ENCODE data around the gene CTSW. TPM values are rescaled to one million over a fixed set of nuclear protein-coding genes. Genes with fewer than 3 reads are reported as not detected.
A peak's percentile ranks its signal among the peaks of the same experiment; 100 is the strongest.
"Not testable (repeated sequence)": the region's sequence is repeated elsewhere in the genome, so short reads cannot be mapped to it uniquely, and the experiment has no call there.

The CTSW gene
- 10 to 100 TPM in 1 of 2 donors, 1 to 10 TPM in 1; 2.2 to 16.8 TPM for total RNA-seq

- DNase-seq (ENCODE audit: low spot score in 2 of 2): no peak
- peaks cover 4 to 7% of the 10 kb centered on the region in 2 donors for H3K36me3 Mint-ChIP-seq
- peak within 1 kb of the TSS; percentile 60 to 84 for H3K27ac Mint-ChIP-seq
- peak in 1 of 2 donors; percentile 19 for ATAC-seq
- H3K9me3 Mint-ChIP-seq: no peaks in the 10 kb centered on the region
These were observed at the start of gene CTSW for GRCh38 chr11:65879617-65880016. CTSW (plus strand) TSS chr11:65879837; CDS start chr11:65879855, 18 bp downstream.

GRCh38 chr11:65832231-65832630, 47.4 kb upstream of the CTSW start:
- H3K9me3 Mint-ChIP-seq: peaks cover 6 to 14% of the 10 kb centered on the region in 2 donors
- ATAC-seq; DNase-seq (ENCODE audit: low spot score in 2 of 2); H3K27ac Mint-ChIP-seq: not testable (repeated sequence)
- H3K36me3 Mint-ChIP-seq: peaks cover 5 to 15% of the 10 kb centered on the region in 2 donors

GRCh38 chr11:65833297-65834030, 46.2 kb upstream of the CTSW start, which contains the start of gene SNX32:
SNX32 (plus strand) TSS chr11:65833963; CDS start chr11:65834066, 103 bp downstream.
- peak; percentile 95 to 97 for DNase-seq (ENCODE audit: low spot score in 2 of 2)
- Mint-ChIP-seq H3K27ac (peak within 1 kb of the TSS in 1 of 2 donors; percentile 18), H3K36me3 (peaks cover 5 to 15% of the 10 kb centered on the region in 2 donors), H3K9me3 (peaks cover 6 to 14% of the 10 kb centered on the region in 2 donors)
- peak; percentile 100 for ATAC-seq

- peaks cover 6 to 14% of the 10 kb centered on the region in 2 donors for H3K9me3 Mint-ChIP-seq
- no peak overlapping the region for H3K27ac Mint-ChIP-seq
- H3K36me3 Mint-ChIP-seq: peaks cover 5 to 15% of the 10 kb centered on the region in 2 donors
- ATAC-seq (no peak), DNase-seq (ENCODE audit: low spot score in 2 of 2) (no peak)
These were observed 45.4 kb upstream of the CTSW start for GRCh38 chr11:65834202-65834601.

- Mint-ChIP-seq H3K27ac (no peak overlapping the region), H3K36me3 (no peaks in the 10 kb centered on the region), H3K9me3 (no peaks in the 10 kb centered on the region)
- DNase-seq (ENCODE audit: low spot score in 2 of 2) (no peak), ATAC-seq (no peak)
These were observed 37.5 kb upstream of the CTSW start for GRCh38 chr11:65842144-65842543.

GRCh38 chr11:65843811-65844210, 35.8 kb upstream of the CTSW start:
- ATAC-seq: no peak
- H3K36me3 Mint-ChIP-seq: no peaks in the 10 kb centered on the region
- H3K27ac Mint-ChIP-seq: no peak overlapping the region
- no peak for DNase-seq (ENCODE audit: low spot score in 2 of 2)
- no peaks in the 10 kb centered on the region for H3K9me3 Mint-ChIP-seq

GRCh38 chr11:65844231-65844872, 35.3 kb upstream of the CTSW start:
- H3K27ac Mint-ChIP-seq: no peak overlapping the region
- ATAC-seq: no peak
- no peak for DNase-seq (ENCODE audit: low spot score in 2 of 2)
- H3K9me3 Mint-ChIP-seq: no peaks in the 10 kb centered on the region
- H3K36me3 Mint-ChIP-seq: no peaks in the 10 kb centered on the region

- ATAC-seq (no peak), DNase-seq (ENCODE audit: low spot score in 2 of 2) (no peak)
- Mint-ChIP-seq H3K36me3 (peaks cover 0 to 13% of the 10 kb centered on the region in 2 donors), H3K27ac (no peak overlapping the region), H3K9me3 (no peaks in the 10 kb centered on the region)
These were observed 31.9 kb upstream of the CTSW start for GRCh38 chr11:65847746-65848145.

- not testable (repeated sequence) for ATAC-seq, H3K9me3 Mint-ChIP-seq, H3K27ac Mint-ChIP-seq
- DNase-seq (ENCODE audit: low spot score in 2 of 2): peak in 1 of 2 donors; percentile 51
- peaks cover 6 to 19% of the 10 kb centered on the region in 2 donors for H3K36me3 Mint-ChIP-seq
These were observed 30.9 kb upstream of the CTSW start for GRCh38 chr11:65848693-65849092.

- Mint-ChIP-seq H3K9me3 (no peaks in the 10 kb centered on the region), H3K27ac (peak overlapping the region in 1 of 2 donors; percentile 74), H3K36me3 (peaks cover 12 to 26% of the 10 kb centered on the region in 2 donors)
- peak in 1 of 2 donors; percentile 16 for ATAC-seq
- peak in 1 of 2 donors; percentile 50 for DNase-seq (ENCODE audit: low spot score in 2 of 2)
These were observed 30.3 kb upstream of the CTSW start for GRCh38 chr11:65849366-65849765.

GRCh38 chr11:65849771-65850216, 29.8 kb upstream of the CTSW start:
- no peaks in the 10 kb centered on the region for H3K9me3 Mint-ChIP-seq
- peak in 1 of 2 donors; percentile 49 for DNase-seq (ENCODE audit: low spot score in 2 of 2)
- peaks cover 17 to 30% of the 10 kb centered on the region in 2 donors for H3K36me3 Mint-ChIP-seq
- ATAC-seq: peak in 1 of 2 donors; percentile 3
- H3K27ac Mint-ChIP-seq: peak overlapping the region in 1 of 2 donors; percentile 74

GRCh38 chr11:65850217-65851082, 29.2 kb upstream of the CTSW start:
- ATAC-seq (peak in 1 of 2 donors; percentile 11), DNase-seq (ENCODE audit: low spot score in 2 of 2) (peak in 1 of 2 donors; percentile 54)
- Mint-ChIP-seq H3K27ac (peak overlapping the region in 1 of 2 donors; percentile 74), H3K9me3 (no peaks in the 10 kb centered on the region), H3K36me3 (peaks cover 19 to 34% of the 10 kb centered on the region in 2 donors)

GRCh38 chr11:65851083-65851579, 28.5 kb upstream of the CTSW start:
- peak; percentile 12 to 64 for ATAC-seq

GRCh38 chr11:65851811-65852507, 27.7 kb upstream of the CTSW start:
- Mint-ChIP-seq H3K27ac (peak overlapping the region in 1 of 2 donors; percentile 92), H3K9me3 (no peaks in the 10 kb centered on the region), H3K36me3 (peaks cover 32 to 49% of the 10 kb centered on the region in 2 donors)
- DNase-seq (ENCODE audit: low spot score in 2 of 2) (peak in 1 of 2 donors; percentile 53), ATAC-seq (peak; percentile 1 to 17)

More at GRCh38 chr11:65851083-65851579, 28.5 kb upstream of the CTSW start:
- Mint-ChIP-seq H3K36me3 (peaks cover 23 to 40% of the 10 kb centered on the region in 2 donors), H3K9me3 (no peaks in the 10 kb centered on the region), H3K27ac (peak overlapping the region in 1 of 2 donors; percentile 9)
- peak in 1 of 2 donors; percentile 57 for DNase-seq (ENCODE audit: low spot score in 2 of 2)

GRCh38 chr11:65852508-65853245, 27.0 kb upstream of the CTSW start:
- DNase-seq (ENCODE audit: low spot score in 2 of 2) (peak in 1 of 2 donors; percentile 53), ATAC-seq (no peak)
- Mint-ChIP-seq H3K36me3 (peaks cover 34 to 50% of the 10 kb centered on the region in 2 donors), H3K9me3 (no peaks in the 10 kb centered on the region), H3K27ac (peak overlapping the region in 1 of 2 donors; percentile 92)

Data from activated naive CD4-positive, alpha-beta T cell treated with anti-CD3 and anti-CD28 coated beads, Interleukin-2, amount 50 U/mL, for 72 hours (primary cell).